HUDEP-2 (cell line): ENCODE results near the gene ZNF429.
"Not testable (repeated sequence)": the region's sequence is repeated elsewhere in the genome, so short reads cannot be mapped to it uniquely, and the experiment has no call there.

Experiments
- DNase-seq, 76 experiments: peaks; one replicate each; lab custom pipeline; 2025; ENCODE audit not compliant: unreplicated experiment in 76 of 76; lab: John Stamatoyannopoulos, UW

Gene ZNF429

DNA sequence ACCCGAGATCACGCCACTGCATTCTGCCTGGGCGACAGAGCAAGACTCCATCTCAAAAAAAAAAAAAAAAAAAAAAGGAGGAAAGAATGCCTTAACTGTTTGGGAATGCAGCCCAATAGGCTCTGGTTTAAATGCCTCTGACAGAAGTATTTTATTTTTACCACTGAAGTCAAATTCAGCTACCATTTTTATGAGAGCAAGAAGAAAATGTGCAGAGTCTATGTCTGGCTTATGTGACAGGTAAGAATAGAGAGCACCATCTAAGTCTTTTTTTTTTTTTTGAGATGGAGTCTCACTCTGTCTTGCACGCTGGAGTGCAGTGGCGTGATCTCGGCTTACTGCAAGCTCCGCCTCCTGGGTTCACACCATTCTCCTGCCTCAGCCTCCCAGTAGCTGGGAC is 7.2 kb downstream of the ZNF429 start:
- not testable (repeated sequence) for DNase-seq

DNA sequence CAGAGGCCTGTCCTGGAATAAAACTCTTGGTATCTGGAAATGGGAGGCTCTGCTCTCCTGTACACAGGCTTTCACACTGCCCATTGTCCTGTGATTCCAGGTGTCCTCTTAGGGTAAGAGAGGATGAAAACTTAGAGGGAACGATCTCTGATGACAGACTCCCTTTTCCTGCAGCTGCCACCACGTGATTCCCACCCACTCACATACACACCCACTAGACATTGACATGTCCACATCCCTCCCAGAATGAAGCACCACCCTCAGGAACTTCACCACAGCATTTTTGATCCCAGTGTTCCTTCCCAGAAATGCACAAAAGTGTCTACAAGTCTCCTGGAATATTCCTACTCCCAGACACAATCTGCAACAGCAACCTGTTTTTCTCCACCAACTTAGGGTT is 8.2 kb downstream of the ZNF429 start:
- DNase-seq = no peak

- peak in 2 of 76 experiments; percentile 0 to 4 for DNase-seq
Measured at GRCh38 chr19:21519488-21519887, 14.1 kb downstream of the ZNF429 start.

- DNase-seq = no peak
Measured at GRCh38 chr19:21532904-21533303, 27.5 kb downstream of the ZNF429 start.

- not testable (repeated sequence) for DNase-seq
Measured at GRCh38 chr19:21536741-21537290, 31.4 kb downstream of the ZNF429 start.

- no peak for DNase-seq
Measured at GRCh38 chr19:21559444-21559843, 54.0 kb downstream of the ZNF429 start.

GRCh38 chr19:21564406-21564805 is 59.0 kb downstream of the ZNF429 start:
- DNase-seq = no peak

DNA sequence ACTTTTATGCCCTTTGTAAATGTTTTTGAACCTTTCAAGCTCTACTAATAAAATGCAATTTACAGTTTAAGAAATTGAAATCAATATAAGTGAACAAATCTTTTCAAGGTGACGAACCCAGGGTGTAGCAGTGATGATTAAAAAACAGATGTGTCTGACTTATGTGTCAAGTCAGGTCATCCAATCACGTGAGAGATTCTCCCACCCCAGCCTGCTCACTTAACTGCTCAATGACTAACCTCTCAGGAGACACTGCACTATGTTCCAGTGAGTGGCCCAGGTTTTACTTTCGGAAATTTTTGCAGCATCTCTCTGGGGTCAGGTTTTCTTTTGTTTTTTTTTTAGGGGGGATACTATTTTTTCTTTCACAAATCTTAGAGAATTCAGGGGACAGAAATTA is 60.7 kb downstream of the ZNF429 start:
- peak in 18 of 76 experiments; percentile 5 to 71 (median 33) for DNase-seq

DNA sequence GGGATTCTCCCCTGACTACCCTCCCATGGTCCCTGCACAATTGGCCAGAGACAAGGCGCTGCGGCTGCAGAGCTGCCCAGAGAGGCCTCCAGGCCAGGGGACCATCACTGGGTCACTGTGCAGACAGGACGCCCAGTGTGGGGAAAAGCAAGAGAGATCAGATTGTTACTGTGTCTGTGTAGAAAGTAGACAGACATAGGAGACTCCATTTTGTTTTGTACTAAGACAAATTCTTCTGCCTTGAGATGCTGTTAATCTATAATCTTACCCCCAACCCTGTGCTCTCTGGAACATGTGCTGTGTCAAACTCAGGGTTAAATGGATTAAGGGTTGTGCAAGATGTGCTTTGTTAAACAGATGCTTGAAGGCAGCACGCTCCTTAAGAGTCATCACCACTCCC is 62.4 kb downstream of the ZNF429 start:
- DNase-seq = peak in 1 of 76 experiments; percentile 13

DNA sequence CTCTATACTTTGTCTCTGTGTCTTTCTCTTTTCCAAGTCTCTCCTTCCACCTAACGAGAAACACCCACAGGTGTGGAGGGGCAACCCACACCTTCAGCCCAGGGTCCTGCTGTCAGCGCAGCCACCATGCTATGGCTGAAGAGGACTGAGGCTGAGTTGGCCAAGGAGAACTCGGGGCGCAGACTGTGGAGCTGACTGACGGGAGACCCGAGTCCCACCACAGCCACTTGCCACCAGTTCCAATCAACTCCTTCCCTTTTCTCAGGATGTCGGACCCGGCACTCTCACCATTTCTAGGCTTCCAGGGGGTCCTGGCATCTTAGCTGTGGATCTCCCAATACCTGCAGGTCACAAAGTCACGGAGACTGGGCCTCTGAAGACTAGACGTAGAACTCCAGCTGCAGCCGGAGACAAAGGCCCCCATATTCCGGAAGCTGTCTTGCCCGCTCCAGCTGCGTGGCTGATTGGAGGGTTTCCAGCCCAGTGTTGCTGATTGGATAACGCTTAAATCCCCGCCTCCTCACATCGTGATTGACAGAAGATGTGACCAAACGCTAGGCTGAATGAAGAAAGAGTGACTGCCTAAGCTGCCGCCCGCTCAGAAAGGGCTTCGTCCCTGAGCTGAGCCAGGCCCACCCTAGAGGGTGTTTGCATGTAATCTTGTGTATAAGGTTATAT is 63.6 kb downstream of the ZNF429 start:
- peak in 34 of 76 experiments; percentile 11 to 98 (median 50) for DNase-seq

DNA sequence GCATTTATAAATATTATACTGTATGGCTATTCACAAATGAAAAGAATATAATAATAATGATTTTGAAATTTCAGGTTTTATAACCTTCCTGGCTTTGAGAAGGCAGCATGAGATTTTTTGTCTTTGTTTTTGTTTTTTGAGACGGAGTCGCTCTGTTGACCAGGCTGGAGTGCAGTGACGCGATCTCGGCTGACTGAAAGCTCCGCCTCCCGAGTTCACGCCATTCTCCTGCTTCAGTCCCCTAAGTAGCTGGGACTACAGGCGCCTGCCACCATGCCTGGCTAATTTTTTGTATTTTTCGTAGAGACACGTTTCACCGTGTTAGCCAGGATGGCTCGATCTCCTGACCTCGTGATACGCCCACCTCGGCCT is 64.1 kb downstream of the ZNF429 start:
- peak in 9 of 76 experiments; percentile 27 to 89 (median 55) for DNase-seq

GRCh38 chr19:21571316-21571715 is 65.9 kb downstream of the ZNF429 start:
- DNase-seq = no peak

GRCh38 chr19:21574607-21575006 is 69.2 kb downstream of the ZNF429 start:
- DNase-seq = no peak

DNA sequence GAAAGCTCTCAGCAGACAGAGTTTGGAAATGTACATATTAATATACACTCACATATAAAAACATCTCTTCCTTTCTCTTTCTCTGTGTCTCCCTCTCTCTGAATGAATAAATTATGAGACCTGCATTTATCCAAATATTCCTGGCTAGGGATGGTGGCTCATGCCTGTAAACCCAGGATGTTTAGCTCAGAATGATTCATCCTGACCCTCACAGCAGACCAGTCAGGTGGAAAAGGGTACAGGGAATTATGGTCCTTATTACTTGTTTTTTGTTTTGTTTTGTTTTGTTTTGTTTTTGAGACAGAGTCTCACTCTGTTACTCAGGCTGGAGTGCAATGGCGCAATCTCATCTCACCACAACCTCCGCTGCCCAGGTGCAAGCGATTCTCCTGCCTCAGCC is 71.1 kb downstream of the ZNF429 start:
- DNase-seq = no peak

GRCh38 chr19:21580101-21580500 is 74.7 kb downstream of the ZNF429 start:
- DNase-seq = no peak

DNA sequence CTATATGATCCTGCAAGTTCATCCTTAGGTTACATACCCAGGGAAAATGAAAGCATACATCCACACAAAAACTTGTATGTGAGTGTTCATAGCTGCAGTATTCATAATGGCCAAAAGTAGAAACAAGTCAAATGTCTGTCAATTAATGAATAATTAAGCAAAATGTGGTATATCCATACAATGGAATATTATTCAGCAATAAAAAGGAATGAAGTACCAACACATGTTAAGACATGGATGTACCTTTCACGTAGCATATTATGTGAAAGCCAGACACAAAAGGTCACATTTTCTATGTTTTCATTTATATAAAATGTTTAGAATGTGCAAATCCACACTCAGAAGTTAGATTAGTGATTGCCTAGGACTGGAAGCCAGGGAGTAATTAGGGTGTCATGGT is 75.4 kb downstream of the ZNF429 start:
- DNase-seq = no peak

GRCh38 chr19:21581646-21582240 is 76.3 kb downstream of the ZNF429 start:
- peak in 2 of 76 experiments; percentile 22 to 44 for DNase-seq

DNA sequence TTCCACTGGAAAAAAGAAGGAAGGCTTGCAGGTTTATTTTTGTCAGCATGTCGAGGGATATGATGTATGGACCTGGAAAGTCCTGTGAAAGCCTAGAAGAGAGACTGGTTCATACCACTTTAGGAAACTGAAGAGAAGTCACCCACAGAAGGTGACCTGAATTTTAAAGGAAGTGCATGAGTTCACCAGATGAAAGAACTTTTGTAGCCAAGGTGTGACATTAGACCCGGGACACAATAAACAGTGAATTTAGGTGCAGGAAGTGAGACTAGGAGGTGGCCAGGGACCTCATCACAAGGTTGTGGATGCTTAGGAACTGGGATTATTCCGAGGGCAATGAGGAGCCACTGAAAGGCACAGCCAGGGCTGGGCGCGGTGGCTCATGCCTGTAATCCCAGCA is 79.1 kb downstream of the ZNF429 start:
- DNase-seq = peak in 1 of 76 experiments; percentile 35

DNA sequence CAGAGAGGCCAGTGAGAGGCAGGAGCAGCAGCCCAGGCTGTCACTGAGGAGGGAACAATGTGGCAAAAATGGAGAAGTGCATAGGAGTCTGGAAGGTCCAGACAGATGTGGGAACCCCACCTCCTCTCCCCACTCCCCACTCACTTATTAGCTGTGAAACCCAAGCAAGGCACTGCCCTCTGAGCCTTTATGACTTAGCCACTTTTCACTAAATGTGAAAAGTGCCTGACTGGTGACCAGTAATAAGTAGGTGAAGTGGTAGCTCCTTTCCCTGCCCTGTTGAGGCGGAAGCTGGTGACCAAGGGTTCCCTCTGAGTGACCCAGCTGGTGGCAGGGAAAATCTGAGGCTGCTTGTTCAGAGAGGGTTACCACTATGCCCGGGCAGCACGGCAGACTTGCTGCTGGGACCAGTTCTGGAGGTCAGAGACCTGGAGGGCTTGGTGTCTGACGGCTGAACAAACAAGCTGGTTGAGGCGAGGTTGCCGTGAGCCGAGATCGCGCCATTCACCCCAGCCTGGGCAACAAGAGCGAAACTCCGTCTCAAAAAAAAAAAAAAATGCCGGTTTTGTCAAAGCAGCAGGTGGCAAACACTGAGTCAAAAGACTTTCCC is 80.0 kb downstream of the ZNF429 start:
- DNase-seq = peak in 6 of 76 experiments; percentile 17 to 50 (median 36)

GRCh38 chr19:21586311-21587116 is 81.1 kb downstream of the ZNF429 start:
- DNase-seq = peak in 44 of 76 experiments; percentile 10 to 79 (median 48)

DNA sequence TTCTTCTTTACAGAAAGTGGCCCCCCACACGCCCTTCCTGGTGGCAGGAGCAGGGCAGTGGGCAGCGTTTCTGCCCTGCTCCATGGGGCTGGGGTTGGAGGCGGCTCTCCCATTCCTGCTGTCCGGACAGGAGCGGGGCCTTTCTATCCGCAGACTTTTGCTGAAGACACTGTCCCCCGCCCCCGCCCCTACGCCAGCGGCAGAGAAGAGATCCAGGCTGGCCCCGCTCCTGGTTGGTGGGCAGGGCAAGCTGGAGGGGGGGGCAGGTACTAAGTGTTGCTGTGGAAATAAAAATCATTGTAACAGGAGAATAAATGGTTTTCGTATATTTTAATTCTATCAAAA is 81.7 kb downstream of the ZNF429 start:
- DNase-seq = peak in 36 of 76 experiments; percentile 11 to 79 (median 53)
